SU-DHL-6 (cell line): ENCODE measurements around the gene DNAH17.

ENCODE experiments used
- EZH2phosphoT487 ChIP-seq: fragments of 200-600 bp; sonication (generic), shearing (Covaris generic); conservative IDR thresholded peaks from 2 replicates; pipeline ENCODE4 v1.6.1; 2018; ENCODE audit warnings: mild to moderate bottlenecking, antibody characterized with exemption, low read length, moderate library complexity, mixed read lengths
- TF ChIP-seq, protein P1 (sequence below): fragments of 200-600 bp; sonication (generic); IDR thresholded peaks from one replicate; pipeline ENCODE4 v1.5.1; 2017; ENCODE audit warnings: antibody characterized with exemption, mild to moderate bottlenecking, low read length, moderate library complexity; ENCODE audit not compliant: insufficient read depth, poor library complexity, severe bottlenecking

DNA sequence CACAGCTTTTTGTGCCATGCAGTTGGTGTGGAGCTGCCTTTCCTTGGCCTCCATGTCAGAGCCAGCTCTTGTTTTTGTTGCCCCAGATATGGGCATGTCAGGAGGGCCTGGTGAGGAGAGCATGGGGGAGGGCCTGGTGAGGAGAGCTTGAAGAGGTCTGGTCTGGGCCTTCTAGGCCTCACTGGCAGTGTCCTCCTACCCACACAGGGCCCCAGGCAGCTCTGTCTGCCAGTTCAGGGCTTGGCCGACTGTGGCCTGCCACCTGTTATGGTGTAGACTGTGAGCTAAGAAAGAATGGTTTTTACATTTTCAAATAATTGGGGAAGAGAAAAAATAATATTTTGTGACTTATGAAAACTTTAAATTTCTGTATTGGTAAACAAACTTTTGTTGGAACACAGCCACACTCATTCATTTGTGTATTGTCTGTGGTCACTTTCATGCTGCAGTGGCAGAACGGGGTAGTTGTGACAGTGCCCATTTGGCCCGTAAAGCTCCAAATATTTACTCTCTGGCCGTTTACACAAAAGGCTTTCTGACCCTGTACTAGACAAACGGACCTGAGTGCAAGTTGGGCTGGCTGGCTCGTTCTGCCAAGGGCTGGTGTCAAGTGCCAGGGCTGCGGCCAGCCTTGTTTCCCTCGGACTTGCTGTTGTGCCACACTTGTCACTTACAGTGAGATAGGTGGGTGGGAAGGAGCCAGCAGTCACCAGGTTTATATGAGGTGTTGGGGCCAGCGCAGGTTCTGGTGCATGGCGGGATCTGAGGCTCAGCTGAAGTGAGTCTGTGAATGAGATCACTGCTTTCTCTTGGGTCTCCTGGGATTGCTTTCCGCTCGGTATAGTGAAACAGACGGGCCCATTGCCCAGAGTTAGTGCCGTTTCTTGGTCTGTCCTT is 180.5 kb downstream of the DNAH17 start:
- TF ChIP-seq, protein P1, sequence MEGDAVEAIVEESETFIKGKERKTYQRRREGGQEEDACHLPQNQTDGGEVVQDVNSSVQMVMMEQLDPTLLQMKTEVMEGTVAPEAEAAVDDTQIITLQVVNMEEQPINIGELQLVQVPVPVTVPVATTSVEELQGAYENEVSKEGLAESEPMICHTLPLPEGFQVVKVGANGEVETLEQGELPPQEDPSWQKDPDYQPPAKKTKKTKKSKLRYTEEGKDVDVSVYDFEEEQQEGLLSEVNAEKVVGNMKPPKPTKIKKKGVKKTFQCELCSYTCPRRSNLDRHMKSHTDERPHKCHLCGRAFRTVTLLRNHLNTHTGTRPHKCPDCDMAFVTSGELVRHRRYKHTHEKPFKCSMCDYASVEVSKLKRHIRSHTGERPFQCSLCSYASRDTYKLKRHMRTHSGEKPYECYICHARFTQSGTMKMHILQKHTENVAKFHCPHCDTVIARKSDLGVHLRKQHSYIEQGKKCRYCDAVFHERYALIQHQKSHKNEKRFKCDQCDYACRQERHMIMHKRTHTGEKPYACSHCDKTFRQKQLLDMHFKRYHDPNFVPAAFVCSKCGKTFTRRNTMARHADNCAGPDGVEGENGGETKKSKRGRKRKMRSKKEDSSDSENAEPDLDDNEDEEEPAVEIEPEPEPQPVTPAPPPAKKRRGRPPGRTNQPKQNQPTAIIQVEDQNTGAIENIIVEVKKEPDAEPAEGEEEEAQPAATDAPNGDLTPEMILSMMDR, result no peak
- TF ChIP-seq EZH2phosphoT487, result no peak
